Measurements from ENCODE around the gene PLEKHM3.

DNA sequence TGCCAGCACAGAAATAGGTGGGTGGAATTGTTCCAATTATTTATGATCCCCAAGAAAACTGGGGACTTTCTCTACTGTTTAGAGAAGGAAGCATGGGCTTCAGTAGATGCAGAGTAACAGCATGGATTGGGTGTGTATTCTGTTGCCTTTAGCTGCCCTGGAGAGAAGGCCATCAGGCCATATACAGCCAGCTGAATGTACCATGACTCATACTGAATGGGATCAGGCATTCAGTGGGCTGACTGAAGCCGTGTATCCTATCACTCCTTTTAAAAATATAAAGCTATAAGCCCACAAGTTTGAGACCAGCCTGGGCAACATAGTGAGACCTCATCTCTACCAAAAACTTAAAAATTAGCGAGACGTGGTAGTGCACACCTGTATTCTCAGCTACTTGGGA, 16.7 kb upstream of the PLEKHM3 start:
- TF ChIP-seq, protein P1, sequence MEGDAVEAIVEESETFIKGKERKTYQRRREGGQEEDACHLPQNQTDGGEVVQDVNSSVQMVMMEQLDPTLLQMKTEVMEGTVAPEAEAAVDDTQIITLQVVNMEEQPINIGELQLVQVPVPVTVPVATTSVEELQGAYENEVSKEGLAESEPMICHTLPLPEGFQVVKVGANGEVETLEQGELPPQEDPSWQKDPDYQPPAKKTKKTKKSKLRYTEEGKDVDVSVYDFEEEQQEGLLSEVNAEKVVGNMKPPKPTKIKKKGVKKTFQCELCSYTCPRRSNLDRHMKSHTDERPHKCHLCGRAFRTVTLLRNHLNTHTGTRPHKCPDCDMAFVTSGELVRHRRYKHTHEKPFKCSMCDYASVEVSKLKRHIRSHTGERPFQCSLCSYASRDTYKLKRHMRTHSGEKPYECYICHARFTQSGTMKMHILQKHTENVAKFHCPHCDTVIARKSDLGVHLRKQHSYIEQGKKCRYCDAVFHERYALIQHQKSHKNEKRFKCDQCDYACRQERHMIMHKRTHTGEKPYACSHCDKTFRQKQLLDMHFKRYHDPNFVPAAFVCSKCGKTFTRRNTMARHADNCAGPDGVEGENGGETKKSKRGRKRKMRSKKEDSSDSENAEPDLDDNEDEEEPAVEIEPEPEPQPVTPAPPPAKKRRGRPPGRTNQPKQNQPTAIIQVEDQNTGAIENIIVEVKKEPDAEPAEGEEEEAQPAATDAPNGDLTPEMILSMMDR (tag by site-specific recombination; IDR thresholded peaks at IDR 0.05) = no peak
- TF ChIP-seq MZF1 (tag by site-specific recombination; IDR thresholded peaks at IDR 0.05; ENCODE audit: borderline replicate concordance) (no peak), ZNF544 (tag by site-specific recombination; IDR thresholded peaks at IDR 0.05) (no peak), HOXC10 (CRISPR knock-in tag; IDR thresholded peaks at IDR 0.05) (no peak), ZNF211 (tag by site-specific recombination; IDR thresholded peaks at IDR 0.05; ENCODE audit: low read depth) (no peak), KLF9 (tag by site-specific recombination; IDR thresholded peaks at IDR 0.05; ENCODE audit: low read depth) (no peak), ZSCAN30 (tag by site-specific recombination; IDR thresholded peaks at IDR 0.05) (no peak)
- TF ChIP-seq, protein P2, sequence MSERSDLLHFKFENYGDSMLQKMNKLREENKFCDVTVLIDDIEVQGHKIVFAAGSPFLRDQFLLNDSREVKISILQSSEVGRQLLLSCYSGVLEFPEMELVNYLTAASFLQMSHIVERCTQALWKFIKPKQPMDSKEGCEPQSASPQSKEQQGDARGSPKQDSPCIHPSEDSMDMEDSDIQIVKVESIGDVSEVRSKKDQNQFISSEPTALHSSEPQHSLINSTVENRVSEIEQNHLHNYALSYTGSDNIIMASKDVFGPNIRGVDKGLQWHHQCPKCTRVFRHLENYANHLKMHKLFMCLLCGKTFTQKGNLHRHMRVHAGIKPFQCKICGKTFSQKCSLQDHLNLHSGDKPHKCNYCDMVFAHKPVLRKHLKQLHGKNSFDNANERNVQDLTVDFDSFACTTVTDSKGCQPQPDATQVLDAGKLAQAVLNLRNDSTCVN (tag by site-specific recombination; optimal IDR thresholded peaks at IDR 0.05) = no peak
- TF ChIP-seq, protein P3, sequence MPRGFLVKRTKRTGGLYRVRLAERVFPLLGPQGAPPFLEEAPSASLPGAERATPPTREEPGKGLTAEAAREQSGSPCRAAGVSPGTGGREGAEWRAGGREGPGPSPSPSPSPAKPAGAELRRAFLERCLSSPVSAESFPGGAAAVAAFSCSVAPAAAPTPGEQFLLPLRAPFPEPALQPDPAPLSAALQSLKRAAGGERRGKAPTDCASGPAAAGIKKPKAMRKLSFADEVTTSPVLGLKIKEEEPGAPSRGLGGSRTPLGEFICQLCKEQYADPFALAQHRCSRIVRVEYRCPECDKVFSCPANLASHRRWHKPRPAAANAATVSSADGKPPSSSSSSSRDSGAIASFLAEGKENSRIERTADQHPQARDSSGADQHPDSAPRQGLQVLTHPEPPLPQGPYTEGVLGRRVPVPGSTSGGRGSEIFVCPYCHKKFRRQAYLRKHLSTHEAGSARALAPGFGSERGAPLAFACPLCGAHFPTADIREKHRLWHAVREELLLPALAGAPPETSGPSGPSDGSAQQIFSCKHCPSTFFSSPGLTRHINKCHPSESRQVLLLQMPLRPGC (tag by site-specific recombination; IDR thresholded peaks at IDR 0.05) = no peak
